Activated T-cell treated with anti-CD3 and anti-CD28 coated beads, Interleukin-2, amount 50 U/mL, for 72 hours (primary cell): ENCODE data around the gene TFEB. TPM values are rescaled to one million over a fixed set of nuclear protein-coding genes. Genes with fewer than 3 reads are reported as not detected.

ENCODE experiments used
- ATAC-seq, 2 donors: fragments of 150-1000 bp; cut with Tn5 transposase; replicated peaks in 1 of 2; 2 replicates each; pipeline ENCODE4 v1.10.0; 2021; ENCODE audit warnings: moderate library complexity in 2 of 2, mild to moderate bottlenecking in 1 of 2
- DNase-seq, 2 donors: peaks; one replicate each; pipeline ENCODE4 v3.0.0; 2021 to 2022; ENCODE audit warnings: mixed read lengths in 1 of 2
- H3K27ac Mint-ChIP-seq: one replicate; pipeline ENCODE4 v1.8.0; 2022; ENCODE audit warnings: mild to moderate bottlenecking, moderate library complexity, mixed read lengths
- H3K27me3 Mint-ChIP-seq: one replicate; pipeline ENCODE4 v1.8.0; 2022; ENCODE audit warnings: low read depth, mixed read lengths
- H3K36me3 Mint-ChIP-seq, 2 donors: one replicate each; pipeline ENCODE4 v1.8.0; 2022; ENCODE audit warnings: mixed read lengths in 2 of 2, mild to moderate bottlenecking in 1 of 2; ENCODE audit not compliant: insufficient read depth in 2 of 2
- H3K4me1 Mint-ChIP-seq: one replicate; pipeline ENCODE4 v1.8.0; 2022; ENCODE audit warnings: low read depth, mixed read lengths
- H3K4me3 Mint-ChIP-seq, 2 donors: one replicate each; pipeline ENCODE4 v1.8.0; 2022; ENCODE audit warnings: mild to moderate bottlenecking in 2 of 2, mixed read lengths in 2 of 2, moderate library complexity in 2 of 2
- H3K9me3 Mint-ChIP-seq, 2 donors: one replicate each; pipeline ENCODE4 v1.8.0; 2022; ENCODE audit warnings: mixed read lengths in 2 of 2
- total RNA-seq, 2 donors: library from RNA; stranded (reverse); gene quantifications; one replicate each; pipeline ENCODE4 v1.2.3, GENCODE V29; 2022

The TFEB gene
- total RNA-seq, 2 donors from 2014 or later: 15.3 to 17.5 TPM

DNA sequence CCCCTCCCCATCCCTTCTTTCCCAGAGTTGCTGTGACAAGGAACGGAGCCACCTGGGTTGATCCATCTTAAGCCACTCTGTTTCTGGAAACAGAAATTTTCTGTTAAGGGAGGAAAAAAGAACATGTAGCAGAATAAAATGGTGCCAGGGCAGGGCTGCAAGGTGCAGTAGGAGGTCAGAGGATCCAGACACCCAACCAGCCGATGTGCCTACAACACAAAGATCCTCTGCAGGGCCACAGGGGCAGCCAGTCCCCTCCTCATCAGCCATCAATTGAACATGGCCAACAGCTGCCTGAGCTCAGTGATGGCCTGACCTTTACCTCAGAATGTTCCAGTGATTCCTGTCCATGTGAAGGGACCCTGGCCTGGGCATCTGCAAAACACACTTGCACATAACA lies 85.3 kb downstream of the TFEB start:
- no peak for ATAC-seq
- H3K36me3 Mint-ChIP-seq: no peaks in the 10 kb centered on the region
- H3K27ac Mint-ChIP-seq: no peak overlapping the region
- no peaks in the 10 kb centered on the region for H3K4me1 Mint-ChIP-seq
- H3K4me3 Mint-ChIP-seq: no peak overlapping the region
- no peak for DNase-seq
- no peaks in the 10 kb centered on the region for H3K9me3 Mint-ChIP-seq
- H3K27me3 Mint-ChIP-seq: no peaks in the 10 kb centered on the region

GRCh38 chr6:41649596-41649995 lies 85.8 kb downstream of the TFEB start:
- no peak overlapping the region for H3K27ac Mint-ChIP-seq

GRCh38 chr6:41648921-41649320 lies 86.5 kb downstream of the TFEB start:
- Mint-ChIP-seq H3K36me3 (no peaks in the 10 kb centered on the region), H3K9me3 (no peaks in the 10 kb centered on the region), H3K4me3 (no peak overlapping the region), H3K4me1 (no peaks in the 10 kb centered on the region), H3K27ac (no peak overlapping the region), H3K27me3 (no peaks in the 10 kb centered on the region)
- no peak for DNase-seq
- ATAC-seq: no peak

More at GRCh38 chr6:41649596-41649995, 85.8 kb downstream of the TFEB start:
- no peak for ATAC-seq
- Mint-ChIP-seq H3K4me3 (no peak overlapping the region), H3K9me3 (no peaks in the 10 kb centered on the region), H3K4me1 (no peaks in the 10 kb centered on the region), H3K27me3 (no peaks in the 10 kb centered on the region), H3K36me3 (no peaks in the 10 kb centered on the region)
- DNase-seq: no peak

- Mint-ChIP-seq H3K27me3 (peaks cover 1% of the 10 kb centered on the region), H3K4me1 (no peaks in the 10 kb centered on the region), H3K4me3 (no peak overlapping the region), H3K27ac (no peak overlapping the region), H3K9me3 (no peaks in the 10 kb centered on the region), H3K36me3 (no peaks in the 10 kb centered on the region)
- DNase-seq (no peak), ATAC-seq (no peak)
Observed at GRCh38 chr6:41648070-41648585, 87.3 kb downstream of the TFEB start.

- DNase-seq: no peak
Observed at GRCh38 chr6:41647061-41647511, 88.3 kb downstream of the TFEB start.

GRCh38 chr6:41646026-41646795 lies 89.2 kb downstream of the TFEB start:
- no peaks in the 10 kb centered on the region for H3K36me3 Mint-ChIP-seq
- H3K4me3 Mint-ChIP-seq: no peak overlapping the region
- ATAC-seq (no peak), DNase-seq (no peak)
- no peaks in the 10 kb centered on the region for H3K9me3 Mint-ChIP-seq
- H3K4me1 Mint-ChIP-seq: no peaks in the 10 kb centered on the region
- H3K27ac Mint-ChIP-seq: no peak overlapping the region
- H3K27me3 Mint-ChIP-seq: peaks cover 16% of the 10 kb centered on the region

More at GRCh38 chr6:41647061-41647511, 88.3 kb downstream of the TFEB start:
- no peaks in the 10 kb centered on the region for H3K4me1 Mint-ChIP-seq
- H3K9me3 Mint-ChIP-seq: no peaks in the 10 kb centered on the region
- no peak overlapping the region for H3K27ac Mint-ChIP-seq
- no peak overlapping the region for H3K4me3 Mint-ChIP-seq
- no peak for ATAC-seq
- H3K27me3 Mint-ChIP-seq: peaks cover 12% of the 10 kb centered on the region
- no peaks in the 10 kb centered on the region for H3K36me3 Mint-ChIP-seq

DNA sequence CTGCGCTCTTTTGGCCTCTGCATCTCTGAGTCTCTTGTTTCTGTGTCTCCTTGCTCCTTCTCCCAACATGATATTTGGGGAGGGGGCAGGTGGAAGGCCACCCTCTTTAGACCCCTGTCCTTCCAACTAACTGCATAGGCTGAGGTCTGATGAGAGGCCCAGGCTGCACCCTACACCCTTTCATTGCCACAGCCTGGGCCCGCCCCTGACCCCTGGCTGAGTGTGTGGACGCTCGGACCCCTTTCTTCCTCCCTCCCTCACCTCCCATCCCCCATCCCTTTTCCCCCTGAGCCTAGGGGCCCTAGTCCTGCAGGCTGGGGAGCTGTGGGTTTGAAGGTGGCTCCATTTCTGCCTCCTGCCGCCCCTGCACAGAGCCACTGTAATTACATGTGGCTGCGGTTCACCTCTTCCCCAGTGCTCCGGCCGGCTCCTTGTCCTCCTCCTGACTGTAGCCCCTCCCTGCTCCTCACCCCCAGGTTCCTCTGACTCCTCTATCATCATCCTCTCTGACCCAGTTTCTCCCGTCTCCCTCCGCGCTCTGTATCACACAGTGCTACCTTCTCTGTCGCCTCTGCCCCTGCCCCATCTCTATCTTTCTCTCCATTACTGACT lies 90.3 kb downstream of the TFEB start:
- Mint-ChIP-seq H3K4me3 (no peak overlapping the region), H3K4me1 (no peaks in the 10 kb centered on the region), H3K27ac (no peak overlapping the region), H3K27me3 (peaks cover 25% of the 10 kb centered on the region), H3K36me3 (no peaks in the 10 kb centered on the region), H3K9me3 (no peaks in the 10 kb centered on the region)
- ATAC-seq (no peak), DNase-seq (no peak)

- no peak overlapping the region for H3K27ac Mint-ChIP-seq
- DNase-seq: no peak
- H3K4me1 Mint-ChIP-seq: no peaks in the 10 kb centered on the region
- ATAC-seq: no peak
- no peak overlapping the region for H3K4me3 Mint-ChIP-seq
- H3K9me3 Mint-ChIP-seq: no peaks in the 10 kb centered on the region
- H3K36me3 Mint-ChIP-seq: no peaks in the 10 kb centered on the region
- peaks cover 32% of the 10 kb centered on the region for H3K27me3 Mint-ChIP-seq
Observed at GRCh38 chr6:41644297-41644879, 91.0 kb downstream of the TFEB start.

DNA sequence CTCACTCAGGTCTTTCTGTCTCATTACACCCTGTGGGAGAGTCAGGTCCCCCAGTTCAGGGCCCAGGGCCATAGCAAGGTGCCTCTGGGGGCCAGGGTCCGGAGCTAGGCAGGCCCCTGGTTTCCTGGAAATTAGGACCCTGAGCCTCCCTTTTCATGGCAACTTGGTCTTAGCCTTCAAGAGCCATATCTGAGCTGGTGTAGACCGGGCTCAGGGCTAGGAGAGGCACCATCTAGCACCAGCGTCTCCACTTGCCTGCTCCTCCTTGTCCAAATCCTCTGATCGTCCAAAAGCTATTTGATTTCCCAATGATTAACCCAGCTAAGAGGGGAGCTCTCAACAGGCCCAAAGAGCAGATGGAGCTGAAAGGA lies 91.5 kb downstream of the TFEB start:
- Mint-ChIP-seq H3K9me3 (no peaks in the 10 kb centered on the region), H3K27me3 (peaks cover 37% of the 10 kb centered on the region), H3K36me3 (no peaks in the 10 kb centered on the region), H3K4me3 (no peak overlapping the region), H3K27ac (no peak overlapping the region), H3K4me1 (no peaks in the 10 kb centered on the region)
- no peak for ATAC-seq
- no peak for DNase-seq

GRCh38 chr6:41642960-41643898 lies 92.2 kb downstream of the TFEB start:
- Mint-ChIP-seq H3K27me3 (peaks cover 37% of the 10 kb centered on the region), H3K36me3 (no peaks in the 10 kb centered on the region), H3K4me1 (no peaks in the 10 kb centered on the region), H3K27ac (no peak overlapping the region), H3K9me3 (no peaks in the 10 kb centered on the region), H3K4me3 (no peak overlapping the region)
- ATAC-seq: no peak
- no peak for DNase-seq

DNA sequence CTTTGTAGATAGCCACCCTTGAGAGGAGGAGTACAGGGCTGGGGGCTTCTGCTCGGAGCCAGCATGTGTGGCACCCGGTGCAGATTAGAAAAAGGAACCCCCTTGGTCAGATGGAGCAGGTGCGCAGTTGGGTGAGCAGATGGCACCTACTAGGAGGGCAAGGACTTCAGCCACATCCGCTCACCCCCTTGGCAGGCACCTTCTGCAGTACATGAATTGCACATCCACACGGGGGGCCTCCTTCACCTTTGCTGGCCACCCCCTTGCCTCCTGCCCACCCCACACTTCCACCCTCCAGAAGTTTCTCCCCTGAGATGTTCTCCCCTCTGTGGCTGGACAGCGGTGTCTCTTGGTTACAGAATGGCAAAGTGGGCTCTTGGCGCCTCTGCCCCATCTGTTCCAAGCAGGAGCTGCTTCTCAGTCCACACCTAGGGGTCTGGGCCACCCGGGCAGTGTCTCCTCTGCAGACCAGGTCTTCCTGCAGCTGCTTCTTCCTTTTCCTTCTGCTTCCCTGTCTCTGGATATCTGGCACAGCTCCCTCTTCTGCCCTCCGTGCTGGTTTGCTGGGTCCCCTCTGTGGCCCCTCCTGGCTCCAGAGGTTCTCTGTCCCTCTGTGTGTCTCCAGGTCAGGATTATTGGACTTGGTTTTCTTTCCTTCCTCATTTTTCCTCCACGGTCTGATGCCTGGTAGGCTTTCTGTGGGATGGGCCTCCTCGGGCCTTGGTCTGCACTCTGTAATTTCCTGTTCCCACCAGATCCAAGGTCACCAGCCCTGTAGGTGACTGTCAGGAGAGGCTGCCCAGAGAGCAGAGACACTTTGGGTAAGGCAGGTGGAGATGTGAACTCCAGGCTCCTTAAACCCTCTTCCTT lies 93.1 kb downstream of the TFEB start:
- Mint-ChIP-seq H3K27me3 (peaks cover 42% of the 10 kb centered on the region), H3K4me1 (peaks cover 6% of the 10 kb centered on the region), H3K9me3 (no peaks in the 10 kb centered on the region), H3K4me3 (no peak overlapping the region), H3K27ac (no peak overlapping the region), H3K36me3 (no peaks in the 10 kb centered on the region)
- no peak for ATAC-seq
- DNase-seq: no peak

GRCh38 chr6:41641352-41641925 lies 94.0 kb downstream of the TFEB start:
- peaks cover 46% of the 10 kb centered on the region for H3K27me3 Mint-ChIP-seq

More at GRCh38 chr6:41641352-41641925, 94.0 kb downstream of the TFEB start:
- H3K4me1 Mint-ChIP-seq: peaks cover 6% of the 10 kb centered on the region
- no peaks in the 10 kb centered on the region for H3K9me3 Mint-ChIP-seq
- no peaks in the 10 kb centered on the region for H3K36me3 Mint-ChIP-seq
- H3K27ac Mint-ChIP-seq: no peak overlapping the region
- no peak for ATAC-seq
- DNase-seq: no peak
- H3K4me3 Mint-ChIP-seq: no peak overlapping the region
